Panc1 (cell line): ENCODE results near the gene NASP.

Source experiments
- POLR2AphosphoS5 ChIP-seq: IDR thresholded peaks from 2 replicates; pipeline ENCODE4 v1.6.1; 2012; ENCODE audit warnings: mild to moderate bottlenecking, low read depth, low read length, moderate library complexity
- SIN3A ChIP-seq: IDR thresholded peaks from 2 replicates; pipeline ENCODE4 v1.6.1; 2012; ENCODE audit warnings: low read depth, mild to moderate bottlenecking, low read length, moderate library complexity, borderline replicate concordance; ENCODE audit not compliant: insufficient read depth
- TF ChIP-seq, protein P1 (sequence below): fragments of 450-650 bp; IDR thresholded peaks from 2 replicates; pipeline ENCODE4 v1.5.1; 2017; ENCODE audit warnings: mild to moderate bottlenecking
- TF ChIP-seq, protein P2 (sequence below), 2 experiments: IDR thresholded peaks; 2 replicates each; pipeline ENCODE4 v1.6.1; 2011 to 2012; ENCODE audit warnings: low read depth in 2 of 2, control low read depth in 1 of 2, low read length in 1 of 2, mild to moderate bottlenecking in 1 of 2, moderate library complexity in 1 of 2; ENCODE audit not compliant: insufficient read depth in 1 of 2

DNA sequence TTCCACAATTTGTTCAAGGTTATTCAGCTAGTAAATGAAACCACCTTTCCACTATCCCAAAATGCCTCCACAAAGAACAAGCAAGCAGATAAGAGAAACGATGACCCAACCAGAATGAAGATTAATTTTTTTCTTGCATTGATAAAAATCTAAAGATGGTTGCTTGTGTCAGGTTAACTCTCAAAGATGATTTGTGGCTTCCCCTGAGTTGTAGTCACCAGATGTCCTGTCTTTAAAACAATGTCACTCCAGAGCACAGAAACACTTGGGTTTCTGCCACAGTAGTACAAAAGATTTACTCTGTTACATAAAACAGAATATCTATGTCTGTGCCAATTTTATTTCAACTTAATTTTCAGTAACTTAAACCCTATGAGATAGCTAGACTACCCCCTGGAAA, 51.4 kb downstream of the NASP start:
- TF ChIP-seq, protein P1, sequence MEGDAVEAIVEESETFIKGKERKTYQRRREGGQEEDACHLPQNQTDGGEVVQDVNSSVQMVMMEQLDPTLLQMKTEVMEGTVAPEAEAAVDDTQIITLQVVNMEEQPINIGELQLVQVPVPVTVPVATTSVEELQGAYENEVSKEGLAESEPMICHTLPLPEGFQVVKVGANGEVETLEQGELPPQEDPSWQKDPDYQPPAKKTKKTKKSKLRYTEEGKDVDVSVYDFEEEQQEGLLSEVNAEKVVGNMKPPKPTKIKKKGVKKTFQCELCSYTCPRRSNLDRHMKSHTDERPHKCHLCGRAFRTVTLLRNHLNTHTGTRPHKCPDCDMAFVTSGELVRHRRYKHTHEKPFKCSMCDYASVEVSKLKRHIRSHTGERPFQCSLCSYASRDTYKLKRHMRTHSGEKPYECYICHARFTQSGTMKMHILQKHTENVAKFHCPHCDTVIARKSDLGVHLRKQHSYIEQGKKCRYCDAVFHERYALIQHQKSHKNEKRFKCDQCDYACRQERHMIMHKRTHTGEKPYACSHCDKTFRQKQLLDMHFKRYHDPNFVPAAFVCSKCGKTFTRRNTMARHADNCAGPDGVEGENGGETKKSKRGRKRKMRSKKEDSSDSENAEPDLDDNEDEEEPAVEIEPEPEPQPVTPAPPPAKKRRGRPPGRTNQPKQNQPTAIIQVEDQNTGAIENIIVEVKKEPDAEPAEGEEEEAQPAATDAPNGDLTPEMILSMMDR = no peak
- no peak for TF ChIP-seq POLR2AphosphoS5
- no peak for TF ChIP-seq SIN3A
- TF ChIP-seq, protein P2, sequence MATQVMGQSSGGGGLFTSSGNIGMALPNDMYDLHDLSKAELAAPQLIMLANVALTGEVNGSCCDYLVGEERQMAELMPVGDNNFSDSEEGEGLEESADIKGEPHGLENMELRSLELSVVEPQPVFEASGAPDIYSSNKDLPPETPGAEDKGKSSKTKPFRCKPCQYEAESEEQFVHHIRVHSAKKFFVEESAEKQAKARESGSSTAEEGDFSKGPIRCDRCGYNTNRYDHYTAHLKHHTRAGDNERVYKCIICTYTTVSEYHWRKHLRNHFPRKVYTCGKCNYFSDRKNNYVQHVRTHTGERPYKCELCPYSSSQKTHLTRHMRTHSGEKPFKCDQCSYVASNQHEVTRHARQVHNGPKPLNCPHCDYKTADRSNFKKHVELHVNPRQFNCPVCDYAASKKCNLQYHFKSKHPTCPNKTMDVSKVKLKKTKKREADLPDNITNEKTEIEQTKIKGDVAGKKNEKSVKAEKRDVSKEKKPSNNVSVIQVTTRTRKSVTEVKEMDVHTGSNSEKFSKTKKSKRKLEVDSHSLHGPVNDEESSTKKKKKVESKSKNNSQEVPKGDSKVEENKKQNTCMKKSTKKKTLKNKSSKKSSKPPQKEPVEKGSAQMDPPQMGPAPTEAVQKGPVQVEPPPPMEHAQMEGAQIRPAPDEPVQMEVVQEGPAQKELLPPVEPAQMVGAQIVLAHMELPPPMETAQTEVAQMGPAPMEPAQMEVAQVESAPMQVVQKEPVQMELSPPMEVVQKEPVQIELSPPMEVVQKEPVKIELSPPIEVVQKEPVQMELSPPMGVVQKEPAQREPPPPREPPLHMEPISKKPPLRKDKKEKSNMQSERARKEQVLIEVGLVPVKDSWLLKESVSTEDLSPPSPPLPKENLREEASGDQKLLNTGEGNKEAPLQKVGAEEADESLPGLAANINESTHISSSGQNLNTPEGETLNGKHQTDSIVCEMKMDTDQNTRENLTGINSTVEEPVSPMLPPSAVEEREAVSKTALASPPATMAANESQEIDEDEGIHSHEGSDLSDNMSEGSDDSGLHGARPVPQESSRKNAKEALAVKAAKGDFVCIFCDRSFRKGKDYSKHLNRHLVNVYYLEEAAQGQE (IDR thresholded peaks at IDR 0.05; ENCODE audit: insufficient read depth in 1 of 2, low read depth in 2 of 2, low read length in 1 of 2) = no peak
